Peyer's patch (tissue), 4 donors: Measurements from ENCODE around the gene CD300C.

ENCODE experiments used
- CTCF ChIP-seq, 6 experiments: fragments of 450-650 bp in 4 of 6; fragments of 200-600 bp in 2 of 6; sonication (generic) in 1 of 6; IDR thresholded peaks; one replicate each; pipeline ENCODE4 v1.5.1; 2017 to 2019; ENCODE audit warnings: antibody characterized with exemption in 6 of 6, mild to moderate bottlenecking in 3 of 6, moderate library complexity in 1 of 6
- POLR2A ChIP-seq, 2 donors: fragments of 450-650 bp; IDR thresholded peaks; one replicate each; pipeline ENCODE4 v1.5.1; 2017; ENCODE audit warnings: antibody characterized with exemption in 2 of 2, mild to moderate bottlenecking in 2 of 2, moderate library complexity in 2 of 2

GRCh38 chr17:74521701-74522201, 24.2 kb downstream of the CD300C start:
- TF ChIP-seq POLR2A (IDR thresholded peaks at IDR 0.05) (no peak), CTCF (IDR thresholded peaks at IDR 0.05) (no peak)
